Chondrocyte (in vitro differentiated cells): ENCODE results near the gene CLCN5. TPM values are rescaled to one million over a fixed set of nuclear protein-coding genes. Genes with fewer than 3 reads are reported as not detected.

Experiments
- DNase-seq: peaks from one replicate; pipeline ENCODE4 v3.0.0; 2021; ENCODE audit warnings: mixed read lengths, low spot score
- H3K27ac Mint-ChIP-seq: one replicate; pipeline ENCODE4 v1.8.0; 2021; ENCODE audit warnings: mild to moderate bottlenecking, moderate library complexity, mixed read lengths; ENCODE audit not compliant: unreplicated experiment
- H3K27me3 Mint-ChIP-seq: 2 replicates; pipeline ENCODE4 v1.8.0; 2021; ENCODE audit warnings: low read depth, mixed read lengths
- H3K36me3 Mint-ChIP-seq: 2 replicates; pipeline ENCODE4 v1.8.0; 2021; ENCODE audit warnings: low read depth, mixed read lengths
- H3K4me1 Mint-ChIP-seq: 2 replicates; pipeline ENCODE4 v1.8.0; 2021; ENCODE audit warnings: low read depth, mild to moderate bottlenecking, mixed read lengths
- H3K4me3 Mint-ChIP-seq: one replicate; pipeline ENCODE4 v1.8.0; 2021; ENCODE audit warnings: mild to moderate bottlenecking, moderate library complexity, mixed read lengths; ENCODE audit not compliant: unreplicated experiment
- H3K9me3 Mint-ChIP-seq: 2 replicates; pipeline ENCODE4 v1.8.0; 2021; ENCODE audit warnings: low read depth, mixed read lengths
- long read RNA-seq: library from polyadenylated mRNA; stranded (forward); transcript quantifications from one replicate; pipeline ENCODE4 v2.0.0, GENCODE V29; 2021
- total RNA-seq: library from RNA; stranded (reverse); gene quantifications from 3 replicates; pipeline ENCODE4 v1.2.1, GENCODE V29; 2021
- TF ChIP-seq, protein P1 (sequence below): fragments of 200-600 bp; sonication (generic); IDR thresholded peaks from 2 replicates; pipeline ENCODE4 v1.5.0; 2021; ENCODE audit warnings: antibody characterized with exemption, mild to moderate bottlenecking, moderate library complexity

Gene CLCN5
- total RNA-seq = 11.8 to 17.9 TPM (median 12.4 TPM) in 3 replicates
- long read RNA-seq, partial matches to known transcripts = 0 of 11 reads
- long read RNA-seq, other reads (novel, unspliced or antisense) = 7 of 11 reads

DNA sequence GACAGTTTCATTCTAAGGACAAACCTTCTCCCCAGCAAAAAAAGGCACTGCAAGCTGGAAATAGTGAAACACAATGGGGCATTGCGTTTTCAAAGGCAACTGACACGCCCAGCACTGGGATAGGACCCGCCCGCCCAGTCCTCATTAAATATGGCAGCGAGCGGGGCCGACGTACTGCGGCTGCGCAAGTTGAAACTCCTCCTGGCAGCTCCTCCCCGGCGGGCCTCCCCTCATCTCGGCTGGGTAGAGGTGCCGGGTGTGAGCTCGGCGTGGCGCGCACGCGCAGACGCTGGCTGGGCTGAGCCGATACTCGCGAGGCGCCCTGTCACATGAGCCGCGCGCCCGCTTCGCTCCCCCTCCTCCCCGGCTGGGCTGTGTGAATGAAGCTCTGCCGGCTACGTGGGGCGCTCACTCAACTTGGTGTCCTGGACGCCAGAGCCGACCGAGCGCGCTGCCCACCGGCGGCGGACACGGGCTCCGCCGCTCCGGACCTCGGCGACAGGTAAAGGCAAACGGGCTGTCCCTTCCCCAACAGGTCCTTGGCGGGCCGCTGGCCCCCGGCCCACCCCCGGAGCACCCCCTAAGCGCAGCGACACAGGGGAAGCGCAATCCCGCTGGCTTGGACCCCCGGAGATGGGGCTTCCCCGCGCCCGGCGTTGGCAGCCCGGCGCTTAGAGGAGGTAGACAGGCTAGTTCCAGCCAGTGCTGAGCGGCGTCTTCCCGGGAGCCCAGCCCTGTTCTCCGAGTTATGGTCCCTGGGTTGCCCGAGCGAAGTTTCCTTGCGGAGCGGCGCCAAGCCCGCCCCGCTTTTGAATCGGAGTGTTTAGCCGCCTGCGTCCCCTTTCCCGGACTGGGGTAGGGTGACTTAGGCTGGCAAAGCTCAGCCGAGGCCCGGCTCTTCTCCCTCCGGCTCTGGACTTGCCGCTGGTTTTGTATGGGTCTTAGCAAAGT lies at the start of gene CLCN5:
TSS of gene CLCN5 (plus strand) at position 306 of the 951 bp plus-strand sequence. CDS start 2,703 bp downstream, outside the sequence.
- no peaks in the 10 kb centered on the region for H3K27me3 Mint-ChIP-seq
- H3K9me3 Mint-ChIP-seq = no peaks in the 10 kb centered on the region
- peaks cover 16% of the 10 kb centered on the region for H3K4me1 Mint-ChIP-seq
- H3K4me3 Mint-ChIP-seq = peak within 1 kb of the TSS; percentile 78
- H3K27ac Mint-ChIP-seq = peak within 1 kb of the TSS; percentile 84
- TF ChIP-seq, protein P1, sequence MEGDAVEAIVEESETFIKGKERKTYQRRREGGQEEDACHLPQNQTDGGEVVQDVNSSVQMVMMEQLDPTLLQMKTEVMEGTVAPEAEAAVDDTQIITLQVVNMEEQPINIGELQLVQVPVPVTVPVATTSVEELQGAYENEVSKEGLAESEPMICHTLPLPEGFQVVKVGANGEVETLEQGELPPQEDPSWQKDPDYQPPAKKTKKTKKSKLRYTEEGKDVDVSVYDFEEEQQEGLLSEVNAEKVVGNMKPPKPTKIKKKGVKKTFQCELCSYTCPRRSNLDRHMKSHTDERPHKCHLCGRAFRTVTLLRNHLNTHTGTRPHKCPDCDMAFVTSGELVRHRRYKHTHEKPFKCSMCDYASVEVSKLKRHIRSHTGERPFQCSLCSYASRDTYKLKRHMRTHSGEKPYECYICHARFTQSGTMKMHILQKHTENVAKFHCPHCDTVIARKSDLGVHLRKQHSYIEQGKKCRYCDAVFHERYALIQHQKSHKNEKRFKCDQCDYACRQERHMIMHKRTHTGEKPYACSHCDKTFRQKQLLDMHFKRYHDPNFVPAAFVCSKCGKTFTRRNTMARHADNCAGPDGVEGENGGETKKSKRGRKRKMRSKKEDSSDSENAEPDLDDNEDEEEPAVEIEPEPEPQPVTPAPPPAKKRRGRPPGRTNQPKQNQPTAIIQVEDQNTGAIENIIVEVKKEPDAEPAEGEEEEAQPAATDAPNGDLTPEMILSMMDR = no peak
- peak; percentile 97 for DNase-seq
- H3K36me3 Mint-ChIP-seq = no peaks in the 10 kb centered on the region

DNA sequence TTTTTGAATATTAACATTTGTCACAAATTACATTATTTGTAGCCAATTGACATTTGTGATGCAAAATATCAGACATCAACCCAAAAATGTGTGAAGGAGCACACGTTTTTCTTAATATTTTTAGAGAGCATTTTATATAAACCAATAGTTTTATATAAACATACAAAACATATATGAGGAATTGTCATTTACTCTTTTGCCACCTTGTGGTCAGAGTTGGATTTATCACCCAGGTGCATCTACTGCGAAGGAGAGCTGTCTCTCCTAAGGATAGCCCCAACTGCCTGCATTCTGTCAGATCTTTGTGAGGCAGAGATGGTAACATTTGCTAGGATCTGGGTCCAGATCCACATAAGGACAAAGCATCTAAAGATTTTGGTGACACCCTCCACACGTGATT lies 45.6 kb upstream of the CLCN5 start:
- no peak for DNase-seq
- peaks cover 7% of the 10 kb centered on the region for H3K9me3 Mint-ChIP-seq
- no peak overlapping the region for H3K27ac Mint-ChIP-seq
- peaks cover 9% of the 10 kb centered on the region for H3K4me1 Mint-ChIP-seq
- no peaks in the 10 kb centered on the region for H3K27me3 Mint-ChIP-seq
- H3K4me3 Mint-ChIP-seq = no peak overlapping the region
- peaks cover 2% of the 10 kb centered on the region for H3K36me3 Mint-ChIP-seq
- TF ChIP-seq, protein P1 = peak; percentile 78

DNA sequence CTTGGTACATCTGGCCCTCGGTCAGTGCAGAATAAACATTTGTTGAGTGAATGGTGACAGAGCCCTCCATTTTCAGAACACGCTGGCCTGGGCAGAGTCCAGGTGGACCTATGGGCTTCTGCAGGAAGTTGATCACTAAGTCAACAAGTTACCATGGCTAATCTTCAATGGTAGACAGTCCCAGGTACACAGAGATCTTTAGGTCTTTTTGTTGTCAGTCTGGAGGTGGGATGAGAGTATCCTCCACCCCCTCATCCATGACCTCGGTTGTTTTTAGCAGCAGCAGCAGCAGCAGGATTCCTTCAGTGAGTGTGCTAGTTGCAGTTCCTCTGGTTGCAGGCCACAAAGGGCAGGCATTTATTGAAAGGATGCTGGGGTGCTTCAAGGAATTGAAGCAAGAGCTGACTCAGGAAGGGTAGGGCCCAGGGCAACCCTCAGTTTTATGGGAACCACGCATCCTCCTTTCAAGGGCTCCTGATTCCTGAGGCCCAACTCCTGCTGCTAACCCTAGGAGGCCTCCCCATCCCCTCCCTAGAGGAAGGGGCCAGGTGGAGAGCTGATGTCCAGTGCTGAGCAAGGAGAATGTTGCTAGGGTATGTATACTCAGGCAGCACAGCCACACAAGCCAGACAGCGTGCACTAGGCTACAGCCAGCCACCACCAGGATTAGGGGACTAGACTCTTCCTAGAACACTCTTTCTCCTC lies 44.8 kb upstream of the CLCN5 start:
- TF ChIP-seq, protein P1 = no peak
- no peak overlapping the region for H3K4me3 Mint-ChIP-seq
- H3K9me3 Mint-ChIP-seq = peaks cover 10% of the 10 kb centered on the region
- no peaks in the 10 kb centered on the region for H3K27me3 Mint-ChIP-seq
- H3K4me1 Mint-ChIP-seq = peaks cover 9% of the 10 kb centered on the region
- no peak overlapping the region for H3K27ac Mint-ChIP-seq
- H3K36me3 Mint-ChIP-seq = peaks cover 2% of the 10 kb centered on the region
- DNase-seq = no peak

DNA sequence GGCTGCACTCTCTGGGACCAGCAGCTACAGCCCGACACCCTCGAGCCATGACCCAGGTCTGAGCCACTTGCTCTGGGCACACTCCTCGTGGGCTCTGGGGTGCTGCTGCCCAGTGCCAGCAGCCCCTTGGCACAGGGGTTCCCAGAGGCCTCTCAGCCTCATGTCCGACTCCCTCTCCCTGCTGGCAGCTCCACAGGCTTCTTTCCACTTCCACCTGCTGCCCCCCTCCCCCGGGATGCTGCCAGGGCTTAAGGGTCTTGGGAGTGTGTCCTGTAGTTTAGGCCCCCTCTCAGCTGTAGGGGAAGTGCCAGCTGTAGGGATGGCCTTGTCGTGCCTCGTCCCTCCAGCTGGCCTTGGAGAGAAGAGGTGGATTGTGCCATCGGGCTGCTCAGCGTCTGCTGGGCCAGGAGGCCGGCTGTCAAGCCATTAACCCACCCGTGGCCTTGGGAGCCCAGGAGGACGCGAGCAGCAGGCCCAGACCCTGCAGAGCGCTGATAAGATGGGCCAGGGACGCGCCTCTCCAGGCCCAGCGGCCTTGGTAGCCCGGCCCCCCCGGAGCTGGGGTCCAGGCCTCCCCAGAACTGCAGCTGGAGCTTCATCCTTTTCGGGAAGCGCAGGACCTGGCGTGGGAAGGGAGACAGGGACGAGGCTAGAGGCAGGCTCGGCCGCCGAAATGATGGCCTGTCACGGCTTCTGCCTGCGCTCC lies 44.1 kb upstream of the CLCN5 start:
- DNase-seq = no peak
- Mint-ChIP-seq H3K4me1 (peaks cover 9% of the 10 kb centered on the region), H3K27me3 (no peaks in the 10 kb centered on the region), H3K9me3 (peaks cover 10% of the 10 kb centered on the region), H3K36me3 (peaks cover 2% of the 10 kb centered on the region), H3K27ac (peak overlapping the region; percentile 89), H3K4me3 (peak overlapping the region; percentile 83)
- TF ChIP-seq, protein P1 = no peak
